HCT116 (cell line): ENCODE results near the gene ACE. TPM values are rescaled to one million over a fixed set of nuclear protein-coding genes. Genes with fewer than 3 reads are reported as not detected.

ENCODE experiments used
- ATAC-seq: fragments of 200-7000 bp; cut with Tn5 transposase; 2 replicates; pipeline ENCODE4 v1.9.1; 2020; ENCODE audit warnings: mild to moderate bottlenecking, moderate library complexity
- BruUV-seq: library from RNA; stranded (reverse); fragments of 400-500 nt; replicated peaks from 2 replicates; lab custom pipeline; 2021; lab: Mats Ljungman, UMichigan
- CTCF ChIA-PET: fragments of 300-600 bp; sonication (Branson Sonifier 250); formaldehyde crosslinking; loops from one replicate; lab custom pipeline; 2021; ENCODE audit warnings: antibody characterized with exemption; lab: Charles Lee
- POLR2A ChIA-PET: fragments of 300-600, 350-600 bp; sonication (Branson Sonifier 250); formaldehyde crosslinking; loops from one replicate; lab custom pipeline; 2021; ENCODE audit warnings: antibody characterized with exemption; lab: Charles Lee
- RAD21 ChIA-PET, 2 experiments: fragments of 300-600 bp; sonication (Branson Sonifier 250); formaldehyde crosslinking; loops; one replicate each; lab custom pipeline; 2023; ENCODE audit warnings: low total read pairs in 2 of 2; ENCODE audit not compliant: uncharacterized antibody in 2 of 2, unreplicated experiment in 2 of 2, low non-redundant PET in 1 of 2; lab: Charles Lee
- DNase-seq: peaks from one replicate; pipeline ENCODE4 v3.0.0-alpha.2; 2010; ENCODE audit warnings: low read depth, low spot score
- H2AFZ ChIP-seq: fragments of 200-600 bp; shearing (Covaris generic), sonication (generic); 2 replicates; pipeline ENCODE4 v1.6.1; 2017; ENCODE audit warnings: low read depth, mixed run types, mixed read lengths, antibody characterized with exemption, low read length; ENCODE audit not compliant: poor library complexity, severe bottlenecking
- H3K27ac ChIP-seq: 2 replicates; pipeline ENCODE4 v1.5.1; 2012; ENCODE audit warnings: low read depth, low read length
- H3K27me3 ChIP-seq: fragments of 200-600 bp; sonication (generic); 2 replicates; pipeline ENCODE4 v1.6.1; 2016; ENCODE audit warnings: mixed run types, low read length, mixed read lengths; ENCODE audit not compliant: insufficient read depth
- H3K36me3 ChIP-seq, 2 experiments: fragments of 200-500 bp in 1 of 2; fragments of 200-600 bp in 1 of 2; sonication (Bioruptor generic) in 1 of 2; sonication (generic) in 1 of 2; 2 replicates each; pipeline versions ENCODE4 v1.5.1 to v1.6.1; 2014 to 2016; ENCODE audit warnings: low read length in 2 of 2, inconsistent platforms in 1 of 2, mixed read lengths in 1 of 2, mixed run types in 1 of 2; ENCODE audit not compliant: insufficient read depth in 2 of 2, control insufficient read depth in 1 of 2
- H3K4me1 ChIP-seq, 2 experiments: fragments of 200-600 bp in 1 of 2; sonication (generic) in 1 of 2; 2 replicates each; pipeline versions ENCODE4 v1.5.1 to v1.6.1; 2012 to 2017; ENCODE audit warnings: low read length in 2 of 2, inconsistent platforms in 1 of 2, mild to moderate bottlenecking in 1 of 2, mixed read lengths in 1 of 2, mixed run types in 1 of 2, moderate library complexity in 1 of 2; ENCODE audit not compliant: insufficient read depth in 2 of 2, control insufficient read depth in 1 of 2
- H3K4me2 ChIP-seq: fragments of 200-600 bp; sonication (generic); 2 replicates; pipeline ENCODE4 v1.6.1; 2017; ENCODE audit warnings: mixed run types, low read length, mixed read lengths
- H3K4me3 ChIP-seq, 2 experiments: fragments of 200-600 bp in 1 of 2; sonication (generic) in 1 of 2; replicated peaks in 1 of 2; 2 replicates each; pipeline ENCODE4 v1.5.1; 2011 to 2016; ENCODE audit warnings: low read length in 2 of 2, control low read depth in 1 of 2, low read depth in 1 of 2, mild to moderate bottlenecking in 1 of 2, mixed read lengths in 1 of 2, mixed run types in 1 of 2
- H3K79me2 ChIP-seq: fragments of 200-600 bp; sonication (generic); 2 replicates; pipeline ENCODE4 v1.6.1; 2017; ENCODE audit warnings: mild to moderate bottlenecking, mixed run types, low read length, moderate library complexity, mixed read lengths; ENCODE audit not compliant: insufficient read depth
- H3K9ac ChIP-seq: fragments of 200-600 bp; sonication (generic); 2 replicates; pipeline ENCODE4 v1.6.1; 2016; ENCODE audit warnings: low read length, mixed read lengths
- H3K9me2 ChIP-seq: fragments of 200-600 bp; sonication (generic), shearing (Covaris generic); 2 replicates; pipeline ENCODE4 v1.6.1; 2017; ENCODE audit warnings: mixed run types, mild to moderate bottlenecking, moderate library complexity; ENCODE audit not compliant: insufficient read depth
- H3K9me3 ChIP-seq, 2 experiments: fragments of 200-500 bp in 1 of 2; fragments of 200-600 bp in 1 of 2; sonication (Bioruptor generic) in 1 of 2; sonication (generic) in 1 of 2; 2 replicates each; pipeline ENCODE4 v1.6.1; 2014 to 2017; ENCODE audit warnings: low read length in 2 of 2, mixed read lengths in 2 of 2, inconsistent platforms in 1 of 2, low read depth in 1 of 2, mild to moderate bottlenecking in 1 of 2, mixed run types in 1 of 2, moderate library complexity in 1 of 2; ENCODE audit not compliant: control insufficient read depth in 1 of 2, insufficient read depth in 1 of 2
- H4K20me1 ChIP-seq: fragments of 200-600 bp; sonication (generic), shearing (Covaris generic); 2 replicates; pipeline ENCODE4 v1.6.1; 2017; ENCODE audit warnings: mixed run types, mild to moderate bottlenecking, moderate library complexity; ENCODE audit not compliant: insufficient read depth
- CEBPB ChIP-seq: IDR thresholded peaks from 2 replicates; pipeline ENCODE4 v1.6.1; 2012; ENCODE audit warnings: low read depth
- ELF1 ChIP-seq: IDR thresholded peaks from 2 replicates; pipeline ENCODE4 v1.6.1; 2012; ENCODE audit warnings: low read depth, borderline replicate concordance
- EZH2 ChIP-seq: fragments of 200-600 bp; sonication (generic); IDR thresholded peaks from 2 replicates; pipeline ENCODE4 v1.6.1; 2017; ENCODE audit warnings: antibody characterized with exemption, mixed run types
- JUND ChIP-seq: IDR thresholded peaks from 2 replicates; pipeline ENCODE4 v1.6.1; 2012
- POLR2A ChIP-seq: IDR thresholded peaks from 2 replicates; pipeline ENCODE4 v1.7.0; 2011; ENCODE audit warnings: borderline replicate concordance; ENCODE audit not compliant: insufficient read depth, insufficient read length; ENCODE audit errors: extremely low read depth
- SP1 ChIP-seq: IDR thresholded peaks from 2 replicates; pipeline ENCODE4 v1.6.1; 2012; ENCODE audit warnings: low read depth
- ZFX ChIP-seq: fragments of 450-650 bp; IDR thresholded peaks from 2 replicates; pipeline ENCODE4 v1.6.1; 2017
- intact Hi-C: fragments of 100-400 bp; cut with micrococcal nuclease; formaldehyde crosslinking; loops from 2 replicates; pipeline ENCODE4 v1.10.0; 2022
- total RNA-seq: library from RNA; stranded (reverse); gene quantifications from one replicate; pipeline ENCODE4 v1.2.1, GENCODE V29; 2021; ENCODE audit not compliant: unreplicated experiment
- TF ChIP-seq, protein P1 (sequence below): IDR thresholded peaks from 2 replicates; pipeline ENCODE4 v1.6.1; 2012; ENCODE audit warnings: low read depth
- TF ChIP-seq, protein P2 (sequence below): IDR thresholded peaks from 2 replicates; pipeline ENCODE4 v1.6.1; 2012

The ACE gene
- total RNA-seq, 1 experiment from 2014 or later, result 7.7 TPM

DNA sequence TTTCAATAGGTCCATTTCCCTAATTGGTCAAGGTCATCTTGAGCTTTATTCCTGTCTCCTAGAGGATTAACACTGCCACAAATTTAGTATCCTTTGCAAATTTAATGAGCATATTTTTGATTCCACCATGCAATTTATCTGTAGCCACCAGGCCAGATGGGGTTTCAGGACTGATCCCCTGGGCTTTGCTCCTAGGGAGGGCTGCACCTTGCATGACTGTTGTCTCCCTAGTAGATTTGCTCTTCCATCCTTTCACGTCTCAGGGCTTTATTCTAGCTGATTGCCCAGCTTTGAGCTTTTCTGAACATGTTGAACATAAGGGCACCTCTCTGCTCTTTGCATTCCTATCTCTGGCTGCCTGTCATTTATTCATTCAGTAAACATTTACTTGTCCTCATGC is 38.6 kb downstream of the ACE start:
- no peaks in the 10 kb centered on the region for H3K36me3 ChIP-seq
- H3K79me2 ChIP-seq, result no peaks in the 10 kb centered on the region
- no peak overlapping the region for H3K4me3 ChIP-seq
- RAD21 ChIA-PET, result no interaction called here
- peaks cover 3% of the 10 kb centered on the region for H3K27me3 ChIP-seq
- TF ChIP-seq SP1, result no peak
- TF ChIP-seq JUND, result no peak
- no peak for TF ChIP-seq CEBPB
- TF ChIP-seq ZFX, result no peak
- no peak for TF ChIP-seq ELF1
- TF ChIP-seq, protein P1, sequence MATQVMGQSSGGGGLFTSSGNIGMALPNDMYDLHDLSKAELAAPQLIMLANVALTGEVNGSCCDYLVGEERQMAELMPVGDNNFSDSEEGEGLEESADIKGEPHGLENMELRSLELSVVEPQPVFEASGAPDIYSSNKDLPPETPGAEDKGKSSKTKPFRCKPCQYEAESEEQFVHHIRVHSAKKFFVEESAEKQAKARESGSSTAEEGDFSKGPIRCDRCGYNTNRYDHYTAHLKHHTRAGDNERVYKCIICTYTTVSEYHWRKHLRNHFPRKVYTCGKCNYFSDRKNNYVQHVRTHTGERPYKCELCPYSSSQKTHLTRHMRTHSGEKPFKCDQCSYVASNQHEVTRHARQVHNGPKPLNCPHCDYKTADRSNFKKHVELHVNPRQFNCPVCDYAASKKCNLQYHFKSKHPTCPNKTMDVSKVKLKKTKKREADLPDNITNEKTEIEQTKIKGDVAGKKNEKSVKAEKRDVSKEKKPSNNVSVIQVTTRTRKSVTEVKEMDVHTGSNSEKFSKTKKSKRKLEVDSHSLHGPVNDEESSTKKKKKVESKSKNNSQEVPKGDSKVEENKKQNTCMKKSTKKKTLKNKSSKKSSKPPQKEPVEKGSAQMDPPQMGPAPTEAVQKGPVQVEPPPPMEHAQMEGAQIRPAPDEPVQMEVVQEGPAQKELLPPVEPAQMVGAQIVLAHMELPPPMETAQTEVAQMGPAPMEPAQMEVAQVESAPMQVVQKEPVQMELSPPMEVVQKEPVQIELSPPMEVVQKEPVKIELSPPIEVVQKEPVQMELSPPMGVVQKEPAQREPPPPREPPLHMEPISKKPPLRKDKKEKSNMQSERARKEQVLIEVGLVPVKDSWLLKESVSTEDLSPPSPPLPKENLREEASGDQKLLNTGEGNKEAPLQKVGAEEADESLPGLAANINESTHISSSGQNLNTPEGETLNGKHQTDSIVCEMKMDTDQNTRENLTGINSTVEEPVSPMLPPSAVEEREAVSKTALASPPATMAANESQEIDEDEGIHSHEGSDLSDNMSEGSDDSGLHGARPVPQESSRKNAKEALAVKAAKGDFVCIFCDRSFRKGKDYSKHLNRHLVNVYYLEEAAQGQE, result no peak
- TF ChIP-seq POLR2A, result no peak
- TF ChIP-seq, protein P2, sequence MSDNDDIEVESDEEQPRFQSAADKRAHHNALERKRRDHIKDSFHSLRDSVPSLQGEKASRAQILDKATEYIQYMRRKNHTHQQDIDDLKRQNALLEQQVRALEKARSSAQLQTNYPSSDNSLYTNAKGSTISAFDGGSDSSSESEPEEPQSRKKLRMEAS, result no peak
- no peak for TF ChIP-seq EZH2
- no peak overlapping the region for H3K4me2 ChIP-seq
- H3K27ac ChIP-seq, result no peak overlapping the region
- CTCF ChIA-PET, result interaction anchor here (0.9 kb wide), 1 partner anchor 90 kb away, joined by 3 read pairs; no protein-coding TSS in a partner anchor
- no peaks in the 10 kb centered on the region for H3K9me2 ChIP-seq
- BruUV-seq, result no TSS peak
- H4K20me1 ChIP-seq, result no peaks in the 10 kb centered on the region
- no peak overlapping the region for H2AFZ ChIP-seq
- DNase-seq (no peak), ATAC-seq (no peak)
- peaks cover 14 to 21% of the 10 kb centered on the region in 2 experiments for H3K4me1 ChIP-seq
- no peaks in the 10 kb centered on the region for H3K9me3 ChIP-seq
- no peak overlapping the region for H3K9ac ChIP-seq
- POLR2A ChIA-PET, result interaction anchor here (1.3 kb wide), 1 partner anchor 107 kb away, joined by 3 read pairs; the partner anchor contains the start of gene MAP3K3
- intact Hi-C loops, result no loop called here
